MM.1S (cell line): ENCODE results near the gene OSBPL8.

Source experiments
- EZH2 ChIP-seq: fragments of 300-600 bp; sonication (generic); optimal IDR thresholded peaks from 2 replicates; pipeline ENCODE3; 2017; ENCODE audit warnings: low read depth, mild to moderate bottlenecking, antibody characterized with exemption, low read length, mixed read lengths
- TF ChIP-seq, protein P1 (sequence below): fragments of 300-600 bp; sonication (generic); IDR thresholded peaks from 2 replicates; pipeline ENCODE4 v1.5.1; 2016; ENCODE audit warnings: antibody characterized with exemption, low read length, mixed read lengths

GRCh38 chr12:76586764-76587395 is 27.3 kb upstream of the OSBPL8 start:
- TF ChIP-seq, protein P1, sequence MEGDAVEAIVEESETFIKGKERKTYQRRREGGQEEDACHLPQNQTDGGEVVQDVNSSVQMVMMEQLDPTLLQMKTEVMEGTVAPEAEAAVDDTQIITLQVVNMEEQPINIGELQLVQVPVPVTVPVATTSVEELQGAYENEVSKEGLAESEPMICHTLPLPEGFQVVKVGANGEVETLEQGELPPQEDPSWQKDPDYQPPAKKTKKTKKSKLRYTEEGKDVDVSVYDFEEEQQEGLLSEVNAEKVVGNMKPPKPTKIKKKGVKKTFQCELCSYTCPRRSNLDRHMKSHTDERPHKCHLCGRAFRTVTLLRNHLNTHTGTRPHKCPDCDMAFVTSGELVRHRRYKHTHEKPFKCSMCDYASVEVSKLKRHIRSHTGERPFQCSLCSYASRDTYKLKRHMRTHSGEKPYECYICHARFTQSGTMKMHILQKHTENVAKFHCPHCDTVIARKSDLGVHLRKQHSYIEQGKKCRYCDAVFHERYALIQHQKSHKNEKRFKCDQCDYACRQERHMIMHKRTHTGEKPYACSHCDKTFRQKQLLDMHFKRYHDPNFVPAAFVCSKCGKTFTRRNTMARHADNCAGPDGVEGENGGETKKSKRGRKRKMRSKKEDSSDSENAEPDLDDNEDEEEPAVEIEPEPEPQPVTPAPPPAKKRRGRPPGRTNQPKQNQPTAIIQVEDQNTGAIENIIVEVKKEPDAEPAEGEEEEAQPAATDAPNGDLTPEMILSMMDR: peak; percentile 74
- no peak for TF ChIP-seq EZH2
